Left lung (tissue), 10 donors: ENCODE data around the gene HUWE1. TPM values are rescaled to one million over a fixed set of nuclear protein-coding genes. Genes with fewer than 3 reads are reported as not detected.

Experiments
- ATAC-seq: fragments of 200-7000 bp; cut with Tn5 transposase; one replicate; pipeline ENCODE4 v1.9.1; 2020; ENCODE audit warnings: moderate library complexity
- DNase-seq, 4 donors: peaks; one replicate each; pipeline ENCODE4 v3.0.0-alpha.2; 2013 to 2020
- H3K27ac ChIP-seq, 2 donors: fragments of 200-600 bp; sonication (generic) in 1 of 2; one replicate each; pipeline versions ENCODE4 v1.5.0 to v1.8.0; 2020 to 2021
- H3K27me3 ChIP-seq, 2 donors: fragments of 200-600 bp; sonication (generic) in 1 of 2; one replicate each; pipeline versions ENCODE4 v1.5.0 to v1.8.0; 2020 to 2021
- H3K36me3 ChIP-seq, 2 donors: fragments of 200-600 bp; sonication (generic) in 1 of 2; one replicate each; pipeline versions ENCODE4 v1.5.0 to v1.8.0; 2020 to 2021
- H3K4me1 ChIP-seq, 2 donors: fragments of 200-600 bp; one replicate each; pipeline ENCODE4 v1.8.0; 2021
- H3K4me3 ChIP-seq, 2 donors: fragments of 200-600 bp; sonication (generic) in 1 of 2; one replicate each; pipeline versions ENCODE4 v1.5.0 to v1.8.0; 2020 to 2021; ENCODE audit warnings: mild to moderate bottlenecking in 1 of 2
- H3K9me3 ChIP-seq, 2 donors: fragments of 200-600 bp; sonication (generic) in 1 of 2; one replicate each; pipeline versions ENCODE4 v1.5.0 to v1.8.0; 2020 to 2021
- CTCF ChIP-seq, 2 donors: fragments of 200-600 bp; sonication (generic) in 1 of 2; IDR thresholded peaks; one replicate each; pipeline versions ENCODE4 v1.5.0 to v1.8.0; 2021; ENCODE audit warnings: antibody characterized with exemption in 2 of 2
- intact Hi-C, 2 donors: fragments of 100-400 bp; cut with DNase I; formaldehyde crosslinking; loops; one replicate each; pipeline versions ENCODE4 v1.11.2 to v1.14.2; 2022
- polyA plus RNA-seq, 6 donors: library from polyadenylated mRNA; unstranded; fragments of 120-200 nt; gene quantifications; one replicate each; pipeline ENCODE4 v1.2.1, GENCODE V29; 2013; ENCODE audit not compliant: insufficient read length in 6 of 6
- total RNA-seq, 2 donors: library from RNA; stranded (reverse); fragmentation: NEBNext Ultra II Directional; extraction: Animal tissue kit (Norgen Biotek cat#: 25700); gene quantifications; one replicate each; pipeline ENCODE4 v1.2.1, GENCODE V29; 2021
- donor health status: DM: no; HTN: yes; CAD: no.
- donor health status: DM: no; HTN: no; CAD: no.

HUWE1 gene
- total and polyA plus RNA-seq, 8 donors = 138 to 200 (median 152) TPM

GRCh38 chrX:53587795-53588420 lies 98.6 kb downstream of the HUWE1 start:
- DNase-seq (no peak), ATAC-seq (no peak)
- Histone ChIP-seq H3K36me3 (peaks cover 0 to 100% of the 10 kb centered on the region in 2 donors), H3K4me1 (no peaks in the 10 kb centered on the region), H3K27me3 (peaks cover 0 to 8% of the 10 kb centered on the region in 2 donors), H3K9me3 (no peaks in the 10 kb centered on the region), H3K4me3 (no peak overlapping the region), H3K27ac (no peak overlapping the region)
- no peak for TF ChIP-seq CTCF (IDR thresholded peaks at IDR 0.05)
- intact Hi-C loops = no loop called here

GRCh38 chrX:53584891-53585290 lies 101.6 kb downstream of the HUWE1 start:
- Histone ChIP-seq H3K27me3 (no peaks in the 10 kb centered on the region), H3K4me3 (no peak overlapping the region), H3K27ac (no peak overlapping the region), H3K4me1 (no peaks in the 10 kb centered on the region), H3K36me3 (peaks cover 0 to 95% of the 10 kb centered on the region in 2 donors), H3K9me3 (no peaks in the 10 kb centered on the region)
- DNase-seq = no peak
- TF ChIP-seq CTCF (IDR thresholded peaks at IDR 0.05) = no peak
- intact Hi-C loops = no loop called here
- ATAC-seq = no peak

- Histone ChIP-seq H3K27me3 (no peaks in the 10 kb centered on the region), H3K4me1 (no peaks in the 10 kb centered on the region), H3K27ac (no peak overlapping the region), H3K9me3 (no peaks in the 10 kb centered on the region), H3K4me3 (no peak overlapping the region), H3K36me3 (peaks cover 0 to 82% of the 10 kb centered on the region in 2 donors)
- TF ChIP-seq CTCF (IDR thresholded peaks at IDR 0.05) = no peak
- DNase-seq = no peak
- intact Hi-C loops = no loop called here
- ATAC-seq = no peak
These were observed 102.9 kb downstream of the HUWE1 start for GRCh38 chrX:53583571-53583970.

GRCh38 chrX:53580742-53581504 lies 105.6 kb downstream of the HUWE1 start:
- Histone ChIP-seq H3K4me1 (no peaks in the 10 kb centered on the region), H3K9me3 (no peaks in the 10 kb centered on the region), H3K4me3 (no peak overlapping the region), H3K27ac (no peak overlapping the region), H3K36me3 (peaks cover 0 to 67% of the 10 kb centered on the region in 2 donors), H3K27me3 (no peaks in the 10 kb centered on the region)
- ATAC-seq (no peak), DNase-seq (no peak)
- no peak for TF ChIP-seq CTCF (IDR thresholded peaks at IDR 0.05)
- intact Hi-C loops = no loop called here

- Histone ChIP-seq H3K4me3 (no peak overlapping the region), H3K27me3 (no peaks in the 10 kb centered on the region), H3K36me3 (peaks cover 0 to 96% of the 10 kb centered on the region in 2 donors), H3K4me1 (no peaks in the 10 kb centered on the region), H3K9me3 (no peaks in the 10 kb centered on the region), H3K27ac (no peak overlapping the region)
- no peak for TF ChIP-seq CTCF (IDR thresholded peaks at IDR 0.05)
- intact Hi-C loops = no loop called here
- DNase-seq = no peak
- no peak for ATAC-seq
These were observed 115.0 kb downstream of the HUWE1 start for GRCh38 chrX:53571494-53571893.
